ENCODE results near the gene CHRNB4.

The CHRNB4 gene

DNA sequence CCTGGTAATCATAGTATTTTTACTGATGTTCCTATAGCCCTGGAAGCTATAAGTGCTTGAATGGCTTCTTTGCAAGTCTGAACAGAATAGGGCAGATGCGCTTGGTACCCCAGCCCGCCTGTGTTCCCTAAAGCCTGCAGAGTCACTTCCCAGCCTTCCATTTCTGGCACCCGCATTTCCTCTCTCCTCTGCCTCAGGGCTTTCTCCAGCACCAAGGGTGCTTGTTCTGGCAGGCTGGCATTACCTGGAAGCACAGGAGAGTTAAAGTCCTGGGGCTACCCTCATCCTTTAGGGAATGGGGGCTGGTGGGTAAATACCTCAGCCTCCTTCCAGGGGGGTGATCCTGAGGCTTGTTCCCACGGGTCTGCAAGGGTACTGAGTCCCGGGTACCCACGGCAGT, 12.8 kb downstream of the CHRNB4 start:
- TF ChIP-seq POLR2AphosphoS5 (IDR thresholded peaks at IDR 0.05; ENCODE audit: low read depth, low read length) (no peak), TAF1 (IDR thresholded peaks at IDR 0.05; ENCODE audit: borderline replicate concordance, low read depth, low read length) (no peak), POLR2A (IDR thresholded peaks at IDR 0.05; ENCODE audit: low read depth, low read length) (no peak)
- DNase-seq (ENCODE audit: insufficient read length) = no peak
- FAIRE-seq = no peak

DNA sequence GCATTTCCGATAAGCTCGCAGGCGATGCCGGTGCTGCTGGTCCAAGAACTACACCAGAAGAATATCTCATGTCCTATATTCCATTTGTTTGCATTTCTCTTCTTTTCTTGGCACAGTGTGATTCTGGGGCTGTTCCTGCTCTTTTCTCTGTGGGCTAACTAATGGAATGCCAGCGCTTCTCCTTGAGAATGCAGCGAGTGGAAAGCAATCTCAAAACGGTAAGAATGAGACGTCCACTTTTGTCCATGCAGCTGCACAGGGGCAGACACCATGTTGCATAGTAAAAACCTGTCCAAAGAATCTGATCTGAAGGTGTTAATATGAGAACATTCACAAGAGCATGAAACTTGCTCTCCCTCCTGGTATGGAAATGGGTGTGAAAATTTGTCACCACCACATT, 13.7 kb downstream of the CHRNB4 start:
- TF ChIP-seq POLR2AphosphoS5 (IDR thresholded peaks at IDR 0.05; ENCODE audit: low read depth, low read length) (no peak), POLR2A (IDR thresholded peaks at IDR 0.05; ENCODE audit: low read depth, low read length) (no peak), TAF1 (IDR thresholded peaks at IDR 0.05; ENCODE audit: borderline replicate concordance, low read depth, low read length) (no peak)
- DNase-seq (ENCODE audit: insufficient read length) (no peak), FAIRE-seq (no peak)

DNA sequence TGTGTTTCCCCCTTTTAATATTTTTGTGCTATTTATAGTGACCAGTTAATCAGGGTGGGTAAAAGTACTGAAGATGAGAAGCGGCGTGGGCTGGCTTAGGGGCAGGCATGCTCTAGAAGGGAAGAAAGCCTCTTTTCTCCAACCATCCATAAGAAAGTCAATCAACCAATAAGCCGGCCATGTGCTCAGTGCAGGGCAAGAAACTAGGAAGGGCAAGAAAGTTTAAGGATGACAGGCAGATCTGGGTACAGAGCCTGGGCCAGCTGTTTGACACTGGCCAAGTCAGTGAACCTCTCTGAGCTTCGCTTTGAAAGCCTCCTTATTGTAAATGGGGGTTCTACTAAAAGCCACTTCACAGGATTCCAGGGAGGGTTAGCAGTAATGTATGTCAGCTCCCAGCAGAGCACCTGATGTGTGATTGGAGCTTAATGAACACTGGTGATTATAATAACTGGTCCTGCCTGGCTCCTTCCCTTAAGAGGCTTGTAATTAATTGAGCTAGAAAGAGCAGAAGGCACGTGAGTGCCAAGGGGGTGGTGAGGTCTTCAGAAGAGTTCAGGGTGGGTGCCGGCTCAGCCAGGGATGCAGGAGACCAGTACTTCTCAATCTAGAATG, 14.5 kb downstream of the CHRNB4 start:
- FAIRE-seq = no peak
- no peak for DNase-seq (ENCODE audit: insufficient read length)

DNA sequence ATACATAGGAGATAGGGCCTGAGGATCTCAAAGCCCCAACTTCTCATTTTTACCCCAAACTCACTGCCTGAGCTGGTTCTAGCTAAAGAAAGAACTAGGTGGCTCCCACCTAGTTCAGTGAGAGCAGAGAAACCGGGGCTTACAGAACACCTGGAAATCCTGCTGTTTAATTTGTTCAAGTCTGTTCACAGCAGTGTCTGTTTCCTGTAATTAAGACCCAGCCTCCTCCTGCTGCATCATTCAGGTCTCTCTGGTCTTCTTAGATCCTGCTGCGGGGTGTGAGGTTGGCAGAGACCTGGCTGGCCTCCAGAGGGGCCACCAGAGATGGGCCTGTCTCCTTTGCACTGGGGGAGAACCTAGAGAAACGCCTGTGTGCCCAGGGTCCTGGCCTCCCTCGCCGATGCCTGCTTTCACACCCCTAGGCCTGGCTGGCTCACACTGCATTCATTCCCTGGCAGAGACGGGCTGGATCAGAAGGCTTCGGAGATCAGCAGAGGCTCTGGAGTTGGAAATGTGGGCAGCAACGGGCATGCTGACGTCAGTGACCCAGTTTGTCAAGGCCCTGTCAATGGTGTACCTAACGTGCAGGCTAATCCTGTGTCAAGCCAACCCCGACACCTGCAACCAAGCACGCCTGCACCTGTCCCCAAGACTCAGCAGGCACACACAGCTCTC, 15.3 kb downstream of the CHRNB4 start:
- no peak for FAIRE-seq
- no peak for TF ChIP-seq POLR2A (IDR thresholded peaks at IDR 0.05; ENCODE audit: low read depth, low read length)
- TF ChIP-seq POLR2AphosphoS5 (IDR thresholded peaks at IDR 0.05; ENCODE audit: low read depth, low read length) = no peak
- no peak for TF ChIP-seq TAF1 (IDR thresholded peaks at IDR 0.05; ENCODE audit: borderline replicate concordance, low read depth, low read length)
- DNase-seq (ENCODE audit: insufficient read length) = no peak

More for the DNA sequence above, 14.5 kb downstream of the CHRNB4 start:
- no peak for TF ChIP-seq POLR2A (IDR thresholded peaks at IDR 0.05; ENCODE audit: low read depth, low read length)
- no peak for TF ChIP-seq POLR2AphosphoS5 (IDR thresholded peaks at IDR 0.05; ENCODE audit: low read depth, low read length)
- TF ChIP-seq TAF1 (IDR thresholded peaks at IDR 0.05; ENCODE audit: borderline replicate concordance, low read depth, low read length) = no peak

DNA sequence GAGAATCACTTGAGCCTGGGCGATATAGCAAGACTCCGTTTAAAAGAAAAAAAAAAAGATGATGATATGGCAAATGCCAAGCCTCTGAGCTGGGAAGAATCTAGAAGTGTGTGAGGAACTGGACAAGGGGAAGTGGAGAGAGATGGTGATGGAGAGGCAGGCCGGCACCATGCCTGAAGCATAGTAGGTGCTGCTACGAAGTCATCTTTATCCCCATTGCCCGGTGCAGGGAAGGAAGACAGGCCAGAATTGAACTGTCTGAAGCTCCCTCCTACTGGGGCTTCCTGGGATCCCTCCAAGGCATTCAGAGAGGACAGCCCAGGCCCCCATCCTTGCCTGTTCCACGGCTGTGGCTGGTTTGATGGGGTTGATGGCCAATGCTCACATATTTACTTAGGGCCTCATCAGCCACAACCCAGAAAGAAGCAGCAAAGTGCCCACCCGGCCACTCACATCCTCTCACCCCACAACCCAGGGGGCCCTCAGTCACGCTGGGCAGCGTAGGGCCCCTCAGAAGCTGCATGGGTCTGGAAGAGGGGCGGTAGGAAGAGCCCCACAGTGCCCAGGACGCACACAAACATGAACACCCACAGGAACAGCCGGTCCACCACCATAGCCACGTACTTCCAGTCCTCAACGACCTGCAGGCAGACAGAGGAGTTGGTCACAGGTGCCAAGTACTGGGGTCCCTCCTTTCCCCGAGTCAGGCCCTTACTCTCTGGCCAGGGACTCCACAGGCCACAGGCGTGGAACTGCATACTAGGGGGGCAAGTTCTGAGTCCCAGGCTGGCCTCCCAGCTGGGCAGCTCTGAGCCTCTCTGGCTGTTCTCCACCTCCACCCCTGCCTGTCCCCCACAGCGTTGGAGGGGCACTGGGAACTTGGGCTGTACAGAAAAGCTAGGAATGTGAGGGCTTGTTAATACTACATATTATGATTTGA, 16.1 kb downstream of the CHRNB4 start:
- TF ChIP-seq POLR2A (IDR thresholded peaks at IDR 0.05; ENCODE audit: low read depth, low read length) (no peak), POLR2AphosphoS5 (IDR thresholded peaks at IDR 0.05; ENCODE audit: low read depth, low read length) (no peak), TAF1 (IDR thresholded peaks at IDR 0.05; ENCODE audit: borderline replicate concordance, low read depth, low read length) (no peak)
- FAIRE-seq = no peak

DNA sequence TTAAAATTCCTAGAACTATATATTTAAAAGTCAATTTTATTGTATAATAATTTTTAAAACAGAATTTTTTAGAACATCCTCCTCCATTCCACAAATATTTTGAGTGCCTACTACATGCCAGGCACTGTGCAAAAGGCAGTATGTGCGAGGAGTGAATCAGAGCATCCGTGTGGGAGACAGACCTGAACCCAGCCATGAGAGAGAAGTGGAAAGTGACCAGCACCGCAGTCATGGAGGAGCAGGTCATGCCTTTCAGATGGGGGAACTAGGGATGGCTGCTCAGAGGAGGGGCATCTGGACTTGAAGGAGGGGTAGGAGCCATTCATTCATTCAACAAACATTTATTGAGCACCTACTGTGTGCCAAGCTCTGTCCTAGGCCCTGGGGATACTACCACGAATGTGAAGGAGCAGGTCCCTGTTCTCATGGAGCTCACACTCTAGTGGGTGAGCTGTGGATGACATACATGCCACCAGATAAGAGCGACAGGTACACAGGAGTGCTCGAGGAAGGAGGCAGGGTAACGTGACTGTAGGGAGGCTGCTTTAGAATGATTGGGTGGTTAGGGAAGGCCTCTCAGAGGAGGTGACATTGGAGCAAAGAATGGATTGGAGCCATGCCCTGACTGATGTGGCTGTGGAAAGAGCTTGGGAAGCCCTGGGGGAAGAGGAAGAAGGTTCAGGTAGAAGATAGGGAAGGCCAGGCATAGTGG, 17.1 kb downstream of the CHRNB4 start:
- FAIRE-seq (no peak), DNase-seq (ENCODE audit: insufficient read length) (no peak)
- TF ChIP-seq TAF1 (IDR thresholded peaks at IDR 0.05; ENCODE audit: borderline replicate concordance, low read depth, low read length) (no peak), POLR2A (IDR thresholded peaks at IDR 0.05; ENCODE audit: low read depth, low read length) (no peak), POLR2AphosphoS5 (IDR thresholded peaks at IDR 0.05; ENCODE audit: low read depth, low read length) (no peak)

More for the DNA sequence above, 16.1 kb downstream of the CHRNB4 start:
- DNase-seq (ENCODE audit: insufficient read length) = no peak

DNA sequence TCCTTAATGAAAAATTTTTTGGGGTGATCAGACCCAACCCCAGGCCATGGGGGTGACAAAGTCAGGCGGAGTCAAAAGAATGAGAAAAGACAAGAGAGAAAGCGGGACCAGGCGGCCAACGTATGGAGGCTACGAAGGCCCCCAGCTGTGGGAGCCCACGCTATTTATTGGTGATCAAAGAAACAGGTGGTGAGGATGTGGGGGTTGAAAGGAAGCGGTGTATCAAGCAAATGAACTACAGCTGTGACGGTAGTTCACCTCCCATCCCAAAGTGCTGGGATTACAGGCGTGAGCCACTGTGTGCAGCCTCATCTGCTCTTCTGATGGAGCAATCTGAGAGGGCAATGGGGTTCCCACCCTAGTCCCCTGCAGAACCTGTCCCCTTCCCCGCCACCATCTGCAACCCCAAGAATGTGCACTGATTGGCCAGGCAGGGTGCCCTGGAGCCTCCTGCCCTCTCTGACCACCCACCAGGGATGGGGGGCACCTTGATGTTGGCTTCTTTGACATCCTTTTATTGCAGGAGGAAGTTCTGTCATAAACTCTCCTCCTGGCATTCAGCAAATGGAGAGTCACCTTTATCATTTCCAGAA, 19.1 kb downstream of the CHRNB4 start:
- FAIRE-seq (no peak), DNase-seq (ENCODE audit: insufficient read length) (no peak)
- TF ChIP-seq TAF1 (IDR thresholded peaks at IDR 0.05; ENCODE audit: borderline replicate concordance, low read depth, low read length) (no peak), POLR2A (IDR thresholded peaks at IDR 0.05; ENCODE audit: low read depth, low read length) (no peak), POLR2AphosphoS5 (IDR thresholded peaks at IDR 0.05; ENCODE audit: low read depth, low read length) (no peak)

DNA sequence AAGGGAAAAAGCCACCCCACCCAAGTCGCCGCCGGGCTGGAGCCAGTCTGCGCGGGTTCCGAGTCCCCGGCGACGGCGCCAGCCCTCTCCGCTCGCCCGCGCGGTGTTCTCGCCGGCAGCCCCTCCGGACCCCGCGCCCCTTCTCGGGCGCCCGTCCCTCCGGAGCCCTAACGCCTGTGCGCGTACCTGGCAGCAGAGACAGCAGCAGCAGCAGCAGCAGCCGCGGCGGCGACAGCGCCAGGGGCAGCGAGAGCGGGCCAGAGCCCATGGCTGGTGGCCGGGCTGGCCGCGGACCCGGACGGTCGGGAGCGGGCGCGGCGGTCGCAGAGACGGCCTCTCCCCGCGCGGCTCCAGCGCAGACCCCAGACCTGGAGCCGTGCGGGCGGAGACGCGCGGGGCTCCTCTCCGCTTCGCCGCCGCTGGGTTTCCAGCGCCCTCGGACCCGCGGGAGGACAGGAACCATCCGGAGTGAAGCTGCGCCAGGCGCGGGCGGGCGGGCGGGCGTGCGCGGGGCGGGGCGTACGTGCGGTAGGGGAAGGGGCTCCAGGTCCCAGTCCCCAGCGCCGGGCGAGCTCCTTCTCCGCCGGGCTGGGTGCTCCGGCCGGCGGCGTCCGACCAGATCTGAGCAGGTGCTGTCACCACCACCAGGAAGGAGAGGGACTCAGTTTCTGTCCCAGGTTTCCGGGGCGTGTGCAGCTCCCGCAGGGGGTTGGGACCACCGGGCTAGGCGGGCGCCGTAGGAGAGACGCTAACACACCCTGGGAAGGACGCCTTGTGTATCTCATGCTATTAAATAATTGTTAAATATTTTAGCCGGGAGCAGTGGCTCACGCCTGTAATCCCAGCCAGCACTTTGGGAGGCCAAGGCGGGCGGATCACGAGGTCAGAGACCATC, 20.2 kb downstream of the CHRNB4 start, which contains the start of gene CHRNA3:
CHRNA3 (minus strand) TSS at position 470 of the 895 bp plus-strand sequence; CDS start at position 268, 202 bp downstream.
- DNase-seq (ENCODE audit: insufficient read length) (no peak), FAIRE-seq (no peak)
- TF ChIP-seq POLR2AphosphoS5 (IDR thresholded peaks at IDR 0.05; ENCODE audit: low read depth, low read length) = no peak
- TF ChIP-seq TAF1 (IDR thresholded peaks at IDR 0.05; ENCODE audit: borderline replicate concordance, low read depth, low read length) = no peak
- TF ChIP-seq POLR2A (IDR thresholded peaks at IDR 0.05; ENCODE audit: low read depth, low read length) = no peak

DNA sequence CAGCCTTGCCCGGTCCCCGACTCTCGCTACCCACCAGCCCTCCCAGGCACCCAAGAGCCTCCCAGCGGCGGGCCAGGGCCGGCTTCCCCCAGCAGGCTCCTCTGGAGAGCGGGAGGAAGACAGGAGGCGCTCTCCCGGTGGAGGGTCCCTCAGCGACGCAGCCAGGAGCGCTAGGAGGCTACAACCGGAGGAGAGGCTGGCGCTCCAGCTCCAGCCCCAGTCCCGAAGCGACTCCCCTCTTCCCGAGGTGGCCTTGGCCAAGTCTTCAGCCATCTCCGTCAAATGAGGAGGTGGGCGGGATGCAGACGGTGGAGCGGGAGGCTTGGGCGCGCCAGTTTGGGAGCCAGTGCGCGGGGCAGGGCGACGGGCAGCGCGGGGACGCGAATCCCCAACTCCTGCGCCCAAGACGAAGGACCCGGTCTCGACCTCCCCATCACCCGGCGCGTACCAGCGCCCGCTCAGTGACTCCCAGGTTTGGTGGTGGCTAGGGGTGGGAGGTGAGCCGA, 20.9 kb downstream of the CHRNB4 start:
- TF ChIP-seq TAF1 (IDR thresholded peaks at IDR 0.05; ENCODE audit: borderline replicate concordance, low read depth, low read length) (no peak), POLR2AphosphoS5 (IDR thresholded peaks at IDR 0.05; ENCODE audit: low read depth, low read length) (no peak), POLR2A (IDR thresholded peaks at IDR 0.05; ENCODE audit: low read depth, low read length) (no peak)
- no peak for FAIRE-seq
- DNase-seq (ENCODE audit: insufficient read length) = no peak
